K562 (cell line): Measurements from ENCODE around the gene CTIF. TPM values are rescaled to one million over a fixed set of nuclear protein-coding genes. Genes with fewer than 3 reads are reported as not detected.

ENCODE experiments used
- ATAC-seq: fragments of 200-7000 bp; cut with Tn5 transposase; 3 replicates; pipeline ENCODE4 v1.9.1; 2020; ENCODE audit warnings: moderate library complexity
- BruUV-seq: library from RNA; stranded (reverse); fragments of 400-500 nt; replicated peaks from 2 replicates; lab custom pipeline; 2021; lab: Mats Ljungman, UMichigan
- CTCF ChIA-PET: fragments of 300-600 bp; formaldehyde crosslinking; extraction: SDS; loops from one replicate; lab custom pipeline; 2021; ENCODE audit warnings: low intra/inter-chr PET ratio; lab: Yijun Ruan, JAX
- POLR2A ChIA-PET: fragments of 300-600, 350-650 bp; sonication (Branson Sonifier 250); formaldehyde crosslinking; extraction: SDS; loops from one replicate; lab custom pipeline; 2021; ENCODE audit warnings: antibody characterized with exemption, inconsistent platforms; lab: Yijun Ruan, JAX
- DNase-seq, 4 experiments: peaks; one replicate each; pipeline versions ENCODE4 v3.0.0 to v3.0.0-alpha.2; 2011 to 2018; ENCODE audit warnings: low spot score in 3 of 4, mixed read lengths in 3 of 4; ENCODE audit errors: extremely low read depth in 1 of 4
- FAIRE-seq: peaks from 2 replicates; lab custom pipeline; 2011; peaks lifted over from hg19 to GRCh38; lab: Jason Lieb, UNC
- H2AFZ ChIP-seq: 2 replicates; pipeline ENCODE4 v1.6.0; 2011; ENCODE audit warnings: low read depth, low read length, control low read depth, inconsistent platforms
- H3K27ac ChIP-seq: fragments of 200-600 bp; 3 replicates; pipeline ENCODE4 v1.8.0; 2011; ENCODE audit warnings: low read depth, mild to moderate bottlenecking, control low read depth, inconsistent platforms, low read length, moderate library complexity, mixed read lengths; ENCODE audit errors: extremely low read depth
- H3K27me3 ChIP-seq, 2 experiments: fragments of 300-600 bp in 1 of 2; 2 replicates in 1 of 2; 3 replicates in 1 of 2; pipeline versions ENCODE4 v1.6.0 to v1.8.0; 2011; ENCODE audit warnings: inconsistent platforms in 2 of 2, low read length in 2 of 2, mild to moderate bottlenecking in 1 of 2, mixed read lengths in 1 of 2, moderate library complexity in 1 of 2; ENCODE audit not compliant: control insufficient read depth in 2 of 2, insufficient read depth in 2 of 2
- H3K36me3 ChIP-seq: fragments of 300-600 bp; 3 replicates; pipeline ENCODE4 v1.8.0; 2011; ENCODE audit warnings: mild to moderate bottlenecking, low read length, inconsistent platforms; ENCODE audit not compliant: control insufficient read depth, insufficient read depth
- H3K4me1 ChIP-seq, 2 experiments: fragments of 200-600 bp in 1 of 2; replicated peaks in 1 of 2; 2 replicates in 1 of 2; 3 replicates in 1 of 2; pipeline versions ENCODE4 v1.5.1 to v1.8.0; 2011; ENCODE audit warnings: inconsistent platforms in 2 of 2, low read length in 2 of 2, mild to moderate bottlenecking in 1 of 2, mixed read lengths in 1 of 2, moderate library complexity in 1 of 2; ENCODE audit not compliant: control insufficient read depth in 2 of 2, insufficient read depth in 2 of 2
- H3K4me2 ChIP-seq: 2 replicates; pipeline ENCODE4 v1.6.1; 2011; ENCODE audit warnings: low read length, control low read depth, inconsistent platforms, mixed read lengths; ENCODE audit not compliant: insufficient read depth
- H3K4me3 ChIP-seq: fragments of 200-600 bp; sonication (generic), shearing (Covaris generic); 2 replicates; pipeline ENCODE4 v1.5.1; 2016; ENCODE audit warnings: control low read depth, inconsistent platforms
- H3K79me2 ChIP-seq: fragments of 200-600 bp; 3 replicates; pipeline ENCODE4 v1.8.0; 2011; ENCODE audit warnings: low read length, inconsistent platforms; ENCODE audit not compliant: control insufficient read depth, insufficient read depth
- H3K9ac ChIP-seq, 2 experiments: 2 replicates each; pipeline versions ENCODE4 v1.6.0 to v1.6.1; 2011; ENCODE audit warnings: low read depth in 2 of 2, low read length in 2 of 2, control low read depth in 1 of 2, inconsistent platforms in 1 of 2, mild to moderate bottlenecking in 1 of 2, mixed read lengths in 1 of 2; ENCODE audit not compliant: insufficient read depth in 1 of 2
- H3K9me1 ChIP-seq: one replicate; pipeline ENCODE4 v1.6.0; 2011; ENCODE audit warnings: inconsistent platforms, mild to moderate bottlenecking, low read length, moderate library complexity; ENCODE audit not compliant: control insufficient read depth, insufficient read depth
- H3K9me3 ChIP-seq: replicated peaks from 2 replicates; pipeline ENCODE4 v1.5.1; 2011; ENCODE audit warnings: low read depth, low read length, inconsistent platforms; ENCODE audit not compliant: control insufficient read depth, insufficient read depth
- H4K20me1 ChIP-seq: replicated peaks from 2 replicates; pipeline ENCODE4 v1.6.1; 2011; ENCODE audit warnings: low read length, inconsistent platforms, mixed read lengths; ENCODE audit not compliant: control insufficient read depth, insufficient read depth
- CREBBP ChIP-seq: IDR thresholded peaks from one replicate; pipeline ENCODE4 v1.6.1; 2012; ENCODE audit warnings: low read depth, mild to moderate bottlenecking, control low read depth, inconsistent platforms, low read length
- E2F3 ChIP-seq: fragments of 250-450 bp; sonication (Bioruptor Pico); IDR thresholded peaks from 2 replicates; pipeline ENCODE4 v1.4.0; 2020; ENCODE audit warnings: mild to moderate bottlenecking
- EZH2 ChIP-seq: IDR thresholded peaks from 2 replicates; pipeline ENCODE4 v1.6.1; 2012; ENCODE audit warnings: low read depth, mild to moderate bottlenecking, inconsistent platforms, low read length, borderline replicate concordance
- MECOM ChIP-seq: fragments of 250-450 bp; sonication (Bioruptor Pico); IDR thresholded peaks from 2 replicates; pipeline ENCODE4 v1.8.0; 2022; ENCODE audit warnings: inconsistent platforms
- NR1H2 ChIP-seq: sonication (generic); formaldehyde crosslinking; IDR thresholded peaks from 2 replicates; pipeline ENCODE4 v1.4.0; 2020; ENCODE audit warnings: mild to moderate bottlenecking, missing genetic modification reagents
- PHB ChIP-seq: fragments of 250-450 bp; sonication (Bioruptor Pico); IDR thresholded peaks from 2 replicates; pipeline ENCODE4 v1.5.0; 2021
- POU5F1 ChIP-seq: fragments of 150-350 bp; IDR thresholded peaks from 2 replicates; pipeline ENCODE4 v1.6.1; 2014; ENCODE audit warnings: borderline replicate concordance, low read length, low read depth, mild to moderate bottlenecking; ENCODE audit not compliant: partially characterized antibody
- SNRNP70 ChIP-seq: fragments of 200-400 bp; formaldehyde crosslinking; optimal IDR thresholded peaks from 2 replicates; pipeline ENCODE3; 2017; ENCODE audit warnings: low read depth, low read length
- STAT5A ChIP-seq: IDR thresholded peaks from 2 replicates; pipeline ENCODE4 v1.6.1; 2012; ENCODE audit warnings: low read length, inconsistent platforms, borderline replicate concordance
- U2AF2 ChIP-seq: fragments of 200-400 bp; formaldehyde crosslinking; optimal IDR thresholded peaks from 2 replicates; pipeline ENCODE3; 2017; ENCODE audit warnings: low read depth, mild to moderate bottlenecking, low read length
- ZBTB7A ChIP-seq: IDR thresholded peaks from 2 replicates; pipeline ENCODE4 v1.6.1; 2011; ENCODE audit warnings: low read depth, mild to moderate bottlenecking, low read length, moderate library complexity, borderline replicate concordance; ENCODE audit not compliant: control insufficient read depth
- ZNF3 ChIP-seq: fragments of 250-450 bp; sonication (Bioruptor Pico); IDR thresholded peaks from 2 replicates; pipeline ENCODE4 v1.5.0; 2021; ENCODE audit warnings: mild to moderate bottlenecking, moderate library complexity
- WGBS: fragments of 100-300 bp; shearing (Covaris generic); methylation state at CpG from one replicate; pipeline ENCODE4 v1.1.6; 2016; ENCODE audit warnings: low coverage, mixed read lengths; ENCODE audit not compliant: insufficient coverage; ENCODE audit errors: missing lambda C conversion rate; 5-methylcytosine and 5-hydroxymethylcytosine counted together
- in situ Hi-C: fragments of 300-500 bp; cut with MboI; formaldehyde crosslinking; loops from 4 replicates; pipeline ENCODE4 v1.15.0; 2018; ENCODE audit warnings: inconsistent platforms, mixed read lengths
- intact Hi-C: fragments of 100-400 bp; cut with micrococcal nuclease; formaldehyde crosslinking; loops from 2 replicates; pipeline ENCODE4 v1.14.2; 2022
- polyA plus RNA-seq, 8 experiments: library from polyadenylated mRNA; depleted of rRNA in 4 of 8; stranded (reverse) in 5 of 8; unstranded in 3 of 8; fragments of >200 nt; fragmentation: Nextera tagmentation in 2 of 8; fragmentation: Illumina TruSeq in 1 of 8; extraction: Ambion mirVana in 2 of 8; extraction: Trizol in 1 of 8; gene quantifications; 2 replicates each; pipeline versions ENCODE4 v1.2.1 to v1.2.3, GENCODE V29; 2011 to 2014; ENCODE audit warnings: inconsistent platforms in 1 of 8, missing spikeins in 1 of 8
- total RNA-seq, 7 experiments: library from RNA; depleted of rRNA in 6 of 7; stranded (reverse); fragments of >200 nt in 6 of 7; fragmentation: Illumina TruSeq in 2 of 7; extraction: Trizol in 2 of 7; gene quantifications; 2 replicates each; pipeline versions ENCODE4 v1.2.1 to v1.2.3, GENCODE V29; 2011 to 2021; ENCODE audit warnings: low replicate concordance in 1 of 7
- TF ChIP-seq, protein P1 (sequence below): sonication (generic); formaldehyde crosslinking; IDR thresholded peaks from 2 replicates; pipeline ENCODE4 v1.9.0; 2022; ENCODE audit warnings: mild to moderate bottlenecking, missing genetic modification reagents

Gene CTIF
- total and polyA plus RNA-seq, 9 of the 15 experiments (the other 6 are each of a cell fraction or from before 2014, with no cell fraction given), result 0.17 to 11.5 (median 2.2) TPM

DNA sequence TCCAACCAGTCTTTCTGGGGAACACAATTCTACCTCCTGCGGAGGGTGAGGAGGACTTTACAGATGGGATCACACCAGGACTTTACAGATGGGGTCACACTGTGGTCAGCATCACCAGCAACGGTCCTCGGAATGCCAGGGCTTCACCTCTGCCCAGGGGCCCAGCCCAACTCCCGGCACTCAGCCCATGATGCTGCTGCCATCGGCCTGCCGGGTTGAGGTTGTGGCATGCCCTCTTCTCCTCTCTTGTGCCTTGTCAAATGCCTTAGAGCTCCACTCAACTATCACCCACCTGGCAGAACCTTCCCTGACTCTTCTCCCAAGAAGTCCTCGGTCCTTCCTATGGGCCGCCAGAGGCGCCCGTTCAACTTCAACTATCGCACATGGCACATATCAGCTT lies 166.7 kb downstream of the CTIF start:
- Histone ChIP-seq H3K9me3 (no peaks in the 10 kb centered on the region), H3K4me1 (peaks cover 3 to 9% of the 10 kb centered on the region in 2 experiments; a peak in 3 of 5 replicates), H3K79me2 (no peaks in the 10 kb centered on the region), H4K20me1 (no peaks in the 10 kb centered on the region), H3K9me1 (no peaks in the 10 kb centered on the region), H3K27me3 (no peaks in the 10 kb centered on the region), H3K36me3 (no peaks in the 10 kb centered on the region), H3K9ac (no peak overlapping the region), H3K4me3 (no peak overlapping the region), H2AFZ (no peak overlapping the region), H3K4me2 (no peak overlapping the region), H3K27ac (no peak overlapping the region)
- 65% methylated on average over 11 of the region's 11 CpGs for WGBS
- POLR2A ChIA-PET, result interaction anchor here (0.5 kb wide), 1 partner anchor 141 kb away, joined by 3 read pairs; no protein-coding TSS in a partner anchor
- BruUV-seq, result no TSS peak
- in situ Hi-C loops (no loop called here), intact Hi-C loops (no loop called here)
- ATAC-seq, result no peak
- CTCF ChIA-PET, result no interaction called here
- FAIRE-seq, result no peak
- TF ChIP-seq PHB (no peak), NR1H2 (CRISPR knock-in tag) (no peak), ZNF3 (no peak), MECOM (no peak), EZH2 (no peak), STAT5A (no peak), ZBTB7A (no peak), E2F3 (CRISPR knock-in tag) (no peak), U2AF2 (no peak), CREBBP (no peak), POU5F1 (no peak), SNRNP70 (no peak)
- TF ChIP-seq, protein P1, sequence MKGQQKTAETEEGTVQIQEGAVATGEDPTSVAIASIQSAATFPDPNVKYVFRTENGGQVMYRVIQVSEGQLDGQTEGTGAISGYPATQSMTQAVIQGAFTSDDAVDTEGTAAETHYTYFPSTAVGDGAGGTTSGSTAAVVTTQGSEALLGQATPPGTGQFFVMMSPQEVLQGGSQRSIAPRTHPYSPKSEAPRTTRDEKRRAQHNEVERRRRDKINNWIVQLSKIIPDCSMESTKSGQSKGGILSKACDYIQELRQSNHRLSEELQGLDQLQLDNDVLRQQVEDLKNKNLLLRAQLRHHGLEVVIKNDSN (CRISPR knock-in tag), result no peak
- no peak for DNase-seq
